H1 (cell line): ENCODE measurements around the gene INPP4A. TPM values are rescaled to one million over a fixed set of nuclear protein-coding genes. Genes with fewer than 3 reads are reported as not detected.

ENCODE experiments used
- ASH2L ChIP-seq: fragments of 200-600, 300-600 bp; sonication (generic); IDR thresholded peaks from one replicate; pipeline ENCODE4 v1.7.1; 2017; ENCODE audit warnings: low read length
- HDAC2 ChIP-seq, 2 experiments: fragments of 300-600 bp in 1 of 2; sonication (generic) in 1 of 2; IDR thresholded peaks; 2 replicates each; pipeline ENCODE4 v1.6.1; 2011 to 2012; ENCODE audit warnings: low read depth in 2 of 2, low read length in 2 of 2, mild to moderate bottlenecking in 2 of 2, moderate library complexity in 2 of 2, borderline replicate concordance in 1 of 2, inconsistent platforms in 1 of 2
- RAD21 ChIP-seq, 2 experiments: IDR thresholded peaks in 1 of 2; conservative IDR thresholded peaks in 1 of 2; 2 replicates each; pipeline ENCODE4 v1.6.1; 2011; ENCODE audit warnings: low read depth in 2 of 2, low read length in 2 of 2, improper control_type of control experiment in 1 of 2, inconsistent platforms in 1 of 2, mild to moderate bottlenecking in 1 of 2, moderate library complexity in 1 of 2
- RFX5 ChIP-seq: IDR thresholded peaks from 2 replicates; pipeline ENCODE4 v1.6.1; 2011; ENCODE audit warnings: low read depth, low read length, improper control_type of control experiment, borderline replicate concordance
- SP2 ChIP-seq: IDR thresholded peaks from 2 replicates; pipeline ENCODE4 v1.6.1; 2012; ENCODE audit warnings: mild to moderate bottlenecking, low read length, inconsistent platforms
- TEAD4 ChIP-seq: IDR thresholded peaks from 2 replicates; pipeline ENCODE4 v1.6.1; 2012; ENCODE audit warnings: low read depth, low read length, inconsistent platforms, mixed read lengths
- polyA plus RNA-seq, 7 experiments: library from polyadenylated mRNA; depleted of rRNA in 3 of 7; stranded (reverse) in 5 of 7; unstranded in 2 of 7; fragments of >200 nt in 5 of 7; fragments of 200-250 nt in 2 of 7; gene quantifications; 1 replicate in 5 of 7; 2 replicates in 1 of 7; 4 replicates in 1 of 7; pipeline versions ENCODE4 v1.2.1 to v1.2.3, GENCODE V29; 2011 to 2013; ENCODE audit warnings: missing spikeins in 2 of 7, mixed read lengths in 2 of 7
- total RNA-seq: library from RNA; stranded (reverse); fragmentation: NEBNext Ultra II Directional; extraction: Animal tissue kit (Norgen Biotek cat#: 25700); gene quantifications from 2 replicates; pipeline ENCODE4 v1.2.1, GENCODE V29; 2021
- TF ChIP-seq, protein P1 (sequence below): fragments of 300-600 bp; sonication (generic); IDR thresholded peaks from 2 replicates; pipeline ENCODE4 v1.7.1; 2012; ENCODE audit warnings: low read length, moderate library complexity, mild to moderate bottlenecking, inconsistent platforms; ENCODE audit not compliant: insufficient replicate concordance
- TF ChIP-seq, protein P2 (sequence below): IDR thresholded peaks from 2 replicates; pipeline ENCODE4 v1.6.1; 2011; ENCODE audit warnings: low read depth, mild to moderate bottlenecking, low read length; ENCODE audit not compliant: insufficient read depth

Gene INPP4A
- total and polyA plus RNA-seq, 2 of the 8 experiments (the other 6 are each of a cell fraction or from before 2014, with no cell fraction given) = 25.6 to 34.3 TPM

DNA sequence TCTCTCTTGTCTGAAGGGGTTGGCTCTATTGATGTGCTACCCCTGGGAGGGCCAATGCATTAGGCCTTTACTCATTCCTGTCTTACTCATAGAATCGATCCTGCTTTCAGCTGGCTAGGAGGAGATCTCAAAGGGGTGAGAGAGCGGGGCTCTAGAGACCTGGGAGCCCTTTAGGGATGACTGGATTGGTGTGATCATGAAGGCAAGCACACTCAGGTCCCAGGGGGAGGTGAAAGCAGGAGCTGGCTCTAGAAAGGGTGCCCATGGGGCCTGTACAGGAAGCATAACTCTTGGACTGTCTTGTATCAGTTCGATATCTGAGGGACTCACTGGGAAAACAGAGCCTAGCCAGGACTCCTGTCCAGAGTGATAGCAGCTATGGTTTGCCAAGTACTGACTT is 47.8 kb downstream of the INPP4A start (continued):
- TF ChIP-seq, protein P1, sequence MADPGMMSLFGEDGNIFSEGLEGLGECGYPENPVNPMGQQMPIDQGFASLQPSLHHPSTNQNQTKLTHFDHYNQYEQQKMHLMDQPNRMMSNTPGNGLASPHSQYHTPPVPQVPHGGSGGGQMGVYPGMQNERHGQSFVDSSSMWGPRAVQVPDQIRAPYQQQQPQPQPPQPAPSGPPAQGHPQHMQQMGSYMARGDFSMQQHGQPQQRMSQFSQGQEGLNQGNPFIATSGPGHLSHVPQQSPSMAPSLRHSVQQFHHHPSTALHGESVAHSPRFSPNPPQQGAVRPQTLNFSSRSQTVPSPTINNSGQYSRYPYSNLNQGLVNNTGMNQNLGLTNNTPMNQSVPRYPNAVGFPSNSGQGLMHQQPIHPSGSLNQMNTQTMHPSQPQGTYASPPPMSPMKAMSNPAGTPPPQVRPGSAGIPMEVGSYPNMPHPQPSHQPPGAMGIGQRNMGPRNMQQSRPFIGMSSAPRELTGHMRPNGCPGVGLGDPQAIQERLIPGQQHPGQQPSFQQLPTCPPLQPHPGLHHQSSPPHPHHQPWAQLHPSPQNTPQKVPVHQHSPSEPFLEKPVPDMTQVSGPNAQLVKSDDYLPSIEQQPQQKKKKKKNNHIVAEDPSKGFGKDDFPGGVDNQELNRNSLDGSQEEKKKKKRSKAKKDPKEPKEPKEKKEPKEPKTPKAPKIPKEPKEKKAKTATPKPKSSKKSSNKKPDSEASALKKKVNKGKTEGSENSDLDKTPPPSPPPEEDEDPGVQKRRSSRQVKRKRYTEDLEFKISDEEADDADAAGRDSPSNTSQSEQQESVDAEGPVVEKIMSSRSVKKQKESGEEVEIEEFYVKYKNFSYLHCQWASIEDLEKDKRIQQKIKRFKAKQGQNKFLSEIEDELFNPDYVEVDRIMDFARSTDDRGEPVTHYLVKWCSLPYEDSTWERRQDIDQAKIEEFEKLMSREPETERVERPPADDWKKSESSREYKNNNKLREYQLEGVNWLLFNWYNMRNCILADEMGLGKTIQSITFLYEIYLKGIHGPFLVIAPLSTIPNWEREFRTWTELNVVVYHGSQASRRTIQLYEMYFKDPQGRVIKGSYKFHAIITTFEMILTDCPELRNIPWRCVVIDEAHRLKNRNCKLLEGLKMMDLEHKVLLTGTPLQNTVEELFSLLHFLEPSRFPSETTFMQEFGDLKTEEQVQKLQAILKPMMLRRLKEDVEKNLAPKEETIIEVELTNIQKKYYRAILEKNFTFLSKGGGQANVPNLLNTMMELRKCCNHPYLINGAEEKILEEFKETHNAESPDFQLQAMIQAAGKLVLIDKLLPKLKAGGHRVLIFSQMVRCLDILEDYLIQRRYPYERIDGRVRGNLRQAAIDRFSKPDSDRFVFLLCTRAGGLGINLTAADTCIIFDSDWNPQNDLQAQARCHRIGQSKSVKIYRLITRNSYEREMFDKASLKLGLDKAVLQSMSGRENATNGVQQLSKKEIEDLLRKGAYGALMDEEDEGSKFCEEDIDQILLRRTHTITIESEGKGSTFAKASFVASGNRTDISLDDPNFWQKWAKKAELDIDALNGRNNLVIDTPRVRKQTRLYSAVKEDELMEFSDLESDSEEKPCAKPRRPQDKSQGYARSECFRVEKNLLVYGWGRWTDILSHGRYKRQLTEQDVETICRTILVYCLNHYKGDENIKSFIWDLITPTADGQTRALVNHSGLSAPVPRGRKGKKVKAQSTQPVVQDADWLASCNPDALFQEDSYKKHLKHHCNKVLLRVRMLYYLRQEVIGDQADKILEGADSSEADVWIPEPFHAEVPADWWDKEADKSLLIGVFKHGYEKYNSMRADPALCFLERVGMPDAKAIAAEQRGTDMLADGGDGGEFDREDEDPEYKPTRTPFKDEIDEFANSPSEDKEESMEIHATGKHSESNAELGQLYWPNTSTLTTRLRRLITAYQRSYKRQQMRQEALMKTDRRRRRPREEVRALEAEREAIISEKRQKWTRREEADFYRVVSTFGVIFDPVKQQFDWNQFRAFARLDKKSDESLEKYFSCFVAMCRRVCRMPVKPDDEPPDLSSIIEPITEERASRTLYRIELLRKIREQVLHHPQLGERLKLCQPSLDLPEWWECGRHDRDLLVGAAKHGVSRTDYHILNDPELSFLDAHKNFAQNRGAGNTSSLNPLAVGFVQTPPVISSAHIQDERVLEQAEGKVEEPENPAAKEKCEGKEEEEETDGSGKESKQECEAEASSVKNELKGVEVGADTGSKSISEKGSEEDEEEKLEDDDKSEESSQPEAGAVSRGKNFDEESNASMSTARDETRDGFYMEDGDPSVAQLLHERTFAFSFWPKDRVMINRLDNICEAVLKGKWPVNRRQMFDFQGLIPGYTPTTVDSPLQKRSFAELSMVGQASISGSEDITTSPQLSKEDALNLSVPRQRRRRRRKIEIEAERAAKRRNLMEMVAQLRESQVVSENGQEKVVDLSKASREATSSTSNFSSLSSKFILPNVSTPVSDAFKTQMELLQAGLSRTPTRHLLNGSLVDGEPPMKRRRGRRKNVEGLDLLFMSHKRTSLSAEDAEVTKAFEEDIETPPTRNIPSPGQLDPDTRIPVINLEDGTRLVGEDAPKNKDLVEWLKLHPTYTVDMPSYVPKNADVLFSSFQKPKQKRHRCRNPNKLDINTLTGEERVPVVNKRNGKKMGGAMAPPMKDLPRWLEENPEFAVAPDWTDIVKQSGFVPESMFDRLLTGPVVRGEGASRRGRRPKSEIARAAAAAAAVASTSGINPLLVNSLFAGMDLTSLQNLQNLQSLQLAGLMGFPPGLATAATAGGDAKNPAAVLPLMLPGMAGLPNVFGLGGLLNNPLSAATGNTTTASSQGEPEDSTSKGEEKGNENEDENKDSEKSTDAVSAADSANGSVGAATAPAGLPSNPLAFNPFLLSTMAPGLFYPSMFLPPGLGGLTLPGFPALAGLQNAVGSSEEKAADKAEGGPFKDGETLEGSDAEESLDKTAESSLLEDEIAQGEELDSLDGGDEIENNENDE = no peak
- TF ChIP-seq ASH2L = no peak
- no peak for TF ChIP-seq TEAD4
- no peak for TF ChIP-seq RFX5
- TF ChIP-seq RAD21 (IDR thresholded peaks at IDR 0.05 in 1 of 2, conservative IDR thresholded peaks at IDR 0.05 in 1 of 2; ENCODE audit: low read depth in 2 of 2, low read length in 2 of 2) = no peak
- TF ChIP-seq HDAC2 (IDR thresholded peaks at IDR 0.05; ENCODE audit: borderline replicate concordance in 1 of 2, low read depth in 2 of 2, low read length in 2 of 2) = no peak
- TF ChIP-seq SP2 = no peak
- TF ChIP-seq, protein P2, sequence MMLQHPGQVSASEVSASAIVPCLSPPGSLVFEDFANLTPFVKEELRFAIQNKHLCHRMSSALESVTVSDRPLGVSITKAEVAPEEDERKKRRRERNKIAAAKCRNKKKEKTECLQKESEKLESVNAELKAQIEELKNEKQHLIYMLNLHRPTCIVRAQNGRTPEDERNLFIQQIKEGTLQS = no peak
- TF ChIP-seq, all 59 proteins: peak for 0
